HEK293 (cell line): Measurements from ENCODE around the gene VEGFB.

Source experiments
- CTCF ChIA-PET: fragments of 350-600 bp; formaldehyde crosslinking; extraction: SDS; loops from one replicate; lab custom pipeline; 2021; ENCODE audit warnings: antibody characterized with exemption; lab: Yijun Ruan, JAX
- POLR2A ChIA-PET: fragments of 300-600 bp; formaldehyde crosslinking; extraction: SDS; loops from one replicate; lab custom pipeline; 2020; ENCODE audit warnings: antibody characterized with exemption, inconsistent platforms; lab: Yijun Ruan, JAX
- H3K27ac ChIP-seq: fragments of 200-500 bp; sonication (Bioruptor generic); 2 replicates; pipeline ENCODE4 v1.5.1; 2014; ENCODE audit warnings: low read depth, low read length, control low read depth, inconsistent platforms; ENCODE audit errors: extremely low read depth
- H3K36me3 ChIP-seq, 2 experiments: fragments of 200-500 bp in 1 of 2; sonication (Bioruptor generic) in 1 of 2; 1 replicate in 1 of 2; 2 replicates in 1 of 2; pipeline ENCODE4 v1.5.1; 2014 to 2017; ENCODE audit warnings: inconsistent platforms in 2 of 2, low read length in 2 of 2; ENCODE audit not compliant: control insufficient read depth in 2 of 2, insufficient read depth in 1 of 2
- H3K4me1 ChIP-seq: fragments of 200-500 bp; sonication (Bioruptor generic); 2 replicates; pipeline ENCODE4 v1.5.1; 2014; ENCODE audit warnings: mild to moderate bottlenecking, low read length, inconsistent platforms; ENCODE audit not compliant: control insufficient read depth, insufficient read depth
- H3K4me3 ChIP-seq: 2 replicates; pipeline ENCODE4 v1.5.1; 2011; ENCODE audit warnings: low read depth, mild to moderate bottlenecking, control low read depth, low read length, moderate library complexity
- H3K9me3 ChIP-seq: fragments of 200-500 bp; sonication (Bioruptor generic); 2 replicates; pipeline ENCODE4 v1.5.1; 2014; ENCODE audit warnings: low read depth, low read length, inconsistent platforms; ENCODE audit not compliant: control insufficient read depth, insufficient read depth
- GLIS2 ChIP-seq: fragments of 450-650 bp; formaldehyde crosslinking; IDR thresholded peaks from 2 replicates; pipeline ENCODE4 v1.5.1; 2016; ENCODE audit warnings: missing biosample characterization, missing genetic modification characterization
- HOXC10 ChIP-seq: sonication (generic); formaldehyde crosslinking; IDR thresholded peaks from 2 replicates; pipeline ENCODE4 v1.8.1; 2023; ENCODE audit warnings: mild to moderate bottlenecking, missing genetic modification reagents
- IKZF3 ChIP-seq: fragments of 450-650 bp; IDR thresholded peaks from 2 replicates; pipeline ENCODE4 v1.5.0; 2018; ENCODE audit warnings: missing biosample characterization, mild to moderate bottlenecking, missing genetic modification characterization, moderate library complexity
- INSM2 ChIP-seq: fragments of 450-650 bp; formaldehyde crosslinking; IDR thresholded peaks from 2 replicates; pipeline ENCODE4 v1.5.1; 2016; ENCODE audit warnings: missing biosample characterization, missing genetic modification characterization
- PATZ1 ChIP-seq: fragments of 450-650 bp; formaldehyde crosslinking; IDR thresholded peaks from 2 replicates; pipeline ENCODE4 v1.5.1; 2016; ENCODE audit warnings: missing biosample characterization, missing genetic modification characterization
- SETDB1 ChIP-seq: IDR thresholded peaks from one replicate; pipeline ENCODE4 v1.6.1; 2017; ENCODE audit warnings: mild to moderate bottlenecking, low read length, moderate library complexity, mixed read lengths; ENCODE audit not compliant: insufficient read length
- SP7 ChIP-seq: fragments of 450-650 bp; formaldehyde crosslinking; IDR thresholded peaks from 2 replicates; pipeline ENCODE4 v1.5.1; 2016; ENCODE audit warnings: missing biosample characterization, missing genetic modification characterization
- ZFHX2 ChIP-seq: fragments of 450-650 bp; formaldehyde crosslinking; conservative IDR thresholded peaks from 2 replicates; pipeline ENCODE4 v1.5.1; 2016; ENCODE audit warnings: missing biosample characterization, missing genetic modification characterization
- ZIC2 ChIP-seq: fragments of 450-650 bp; formaldehyde crosslinking; IDR thresholded peaks from 2 replicates; pipeline ENCODE4 v1.5.1; 2016; ENCODE audit warnings: missing biosample characterization, missing genetic modification characterization
- ZNF10 ChIP-seq: fragments of 450-650 bp; formaldehyde crosslinking; IDR thresholded peaks from 2 replicates; pipeline ENCODE4 v1.5.1; 2017; ENCODE audit warnings: missing biosample characterization, missing genetic modification characterization
- ZNF157 ChIP-seq: fragments of 450-650 bp; formaldehyde crosslinking; IDR thresholded peaks from 2 replicates; pipeline ENCODE4 v1.5.1; 2016; ENCODE audit warnings: missing biosample characterization, missing genetic modification characterization
- ZNF175 ChIP-seq: fragments of 450-650 bp; formaldehyde crosslinking; IDR thresholded peaks from 2 replicates; pipeline ENCODE4 v1.5.1; 2016; ENCODE audit warnings: missing biosample characterization, missing genetic modification characterization
- ZNF221 ChIP-seq: fragments of 450-650 bp; formaldehyde crosslinking; IDR thresholded peaks from 2 replicates; pipeline ENCODE4 v1.5.1; 2017; ENCODE audit warnings: missing biosample characterization, missing genetic modification characterization, borderline replicate concordance
- ZNF274 ChIP-seq, 2 experiments: fragments of 200-500 bp in 1 of 2; fragments of 450-650 bp in 1 of 2; sonication (Bioruptor generic) in 1 of 2; formaldehyde crosslinking in 1 of 2; IDR thresholded peaks; 2 replicates each; pipeline versions ENCODE4 v1.5.1 to v1.6.1; 2014 to 2016; ENCODE audit warnings: borderline replicate concordance in 1 of 2, inconsistent platforms in 1 of 2, low read length in 1 of 2, missing biosample characterization in 1 of 2, missing genetic modification characterization in 1 of 2
- ZNF302 ChIP-seq: fragments of 450-650 bp; formaldehyde crosslinking; IDR thresholded peaks from 2 replicates; pipeline ENCODE4 v1.5.1; 2016; ENCODE audit warnings: missing biosample characterization, missing genetic modification characterization, low read depth
- ZNF391 ChIP-seq: fragments of 450-650 bp; formaldehyde crosslinking; IDR thresholded peaks from 2 replicates; pipeline ENCODE4 v1.5.1; 2016; ENCODE audit warnings: low read depth, missing biosample characterization, missing genetic modification characterization, borderline replicate concordance
- ZNF416 ChIP-seq: fragments of 450-650 bp; formaldehyde crosslinking; IDR thresholded peaks from 2 replicates; pipeline ENCODE4 v1.5.1; 2016; ENCODE audit warnings: missing biosample characterization, missing genetic modification characterization
- ZNF501 ChIP-seq: fragments of 450-650 bp; formaldehyde crosslinking; IDR thresholded peaks from 2 replicates; pipeline ENCODE4 v1.5.1; 2016; ENCODE audit warnings: missing biosample characterization, missing genetic modification characterization
- ZNF514 ChIP-seq: fragments of 450-650 bp; formaldehyde crosslinking; IDR thresholded peaks from 2 replicates; pipeline ENCODE4 v1.5.1; 2016; ENCODE audit warnings: missing biosample characterization, missing genetic modification characterization
- TF ChIP-seq, protein P1 (sequence below): fragments of 450-650 bp; formaldehyde crosslinking; conservative IDR thresholded peaks from 2 replicates; pipeline ENCODE4 v1.5.1; 2016; ENCODE audit warnings: low read depth, missing biosample characterization, missing genetic modification characterization

VEGFB gene

GRCh38 chr11:64202992-64203391 lies 31.4 kb upstream of the VEGFB start:
- no peak for TF ChIP-seq IKZF3 (tag by site-specific recombination)
- TF ChIP-seq GLIS2 = 0 out of 2 replicates have a peak, but pooled peaks have one; percentile 20
- TF ChIP-seq, all 188 proteins: peak for 1
- Histone ChIP-seq H3K27ac (no peak overlapping the region), H3K4me3 (no peak overlapping the region), H3K36me3 (peaks cover 17 to 86% of the 10 kb centered on the region in 2 experiments; a peak in 2 of 3 replicates), H3K4me1 (0 out of 2 replicates have a peak, but pooled peaks cover 8% of the 10 kb centered on the region), H3K9me3 (no peaks in the 10 kb centered on the region)
- ChIA-PET CTCF (interaction anchor here (1.0 to 4.7 kb wide), 4 partner anchors 14 to 151 kb away, joined by 7 to 31 read pairs (median 14); partner anchors contain the start of gene STIP1), POLR2A (interaction anchor here (0.6 to 1.5 kb wide), 3 partner anchors 23 to 96 kb away, joined by 3 to 5 read pairs (median 4); partner anchors contain the start of genes NUDT22 and TRPT1)

- Histone ChIP-seq H3K9me3 (no peaks in the 10 kb centered on the region), H3K27ac (peak overlapping the region; percentile 55; the same call in 1 of the 2 replicates), H3K4me1 (0 out of 2 replicates have a peak, but pooled peaks cover 8% of the 10 kb centered on the region), H3K4me3 (no peak overlapping the region)
- POLR2A ChIA-PET = interaction anchor here (0.6 to 4.7 kb wide), 9 partner anchors 18 to 110 kb away, joined by 3 to 32 read pairs (median 5); partner anchors contain the start of genes NUDT22, STIP1 and TRPT1
- no peak for TF ChIP-seq ZIC2 (tag by site-specific recombination)
- no peak for TF ChIP-seq SP7 (tag by site-specific recombination)
- no peak for TF ChIP-seq ZNF391 (tag by site-specific recombination)
- TF ChIP-seq ZNF416 (tag by site-specific recombination) = no peak
- no peak for TF ChIP-seq ZNF302 (tag by site-specific recombination)
- TF ChIP-seq, all 188 proteins: peak for 0
- H3K36me3 ChIP-seq = peaks cover 11 to 80% of the 10 kb centered on the region in 2 experiments; a peak in 2 of 3 replicates
- CTCF ChIA-PET = interaction anchor here (0.6 to 4.7 kb wide), 17 partner anchors 8 to 420 kb away, joined by 3 to 78 read pairs (median 8); partner anchors contain the start of genes CATSPERZ, FKBP2, NUDT22 and PLCB3
Observed at GRCh38 chr11:64203421-64204079, 30.8 kb upstream of the VEGFB start.

GRCh38 chr11:64204080-64204440 lies 30.3 kb upstream of the VEGFB start:
- 0 out of 2 replicates have a peak, but pooled peaks cover 8% of the 10 kb centered on the region for H3K4me1 ChIP-seq
- H3K9me3 ChIP-seq = no peaks in the 10 kb centered on the region
- peak overlapping the region; percentile 55 for H3K27ac ChIP-seq
- peaks cover 8 to 76% of the 10 kb centered on the region in 2 experiments; a peak in 2 of 3 replicates for H3K36me3 ChIP-seq
- CTCF ChIA-PET = interaction anchor here (0.6 to 4.7 kb wide), 29 partner anchors 8 to 449 kb away, joined by 3 to 78 read pairs (median 5); partner anchors contain the start of genes BAD, CATSPERZ, FKBP2 and NUDT22
- POLR2A ChIA-PET = interaction anchor here (0.6 to 4.7 kb wide), 19 partner anchors 8 to 916 kb away, joined by 3 to 32 read pairs (median 5); partner anchors contain the start of genes BAD, ESRRA, FKBP2 and NUDT22
- no peak overlapping the region for H3K4me3 ChIP-seq
- TF ChIP-seq ZNF221 (no peak), INSM2 (tag by site-specific recombination) (no peak), ZNF10 (no peak), ZNF274 (IDR thresholded peaks at IDR 0.05; ENCODE audit: low read length) (no peak), ZNF274 (tag by site-specific recombination; IDR thresholded peaks at IDR 0.05; ENCODE audit: borderline replicate concordance) (no peak), ZNF501 (no peak), ZNF157 (tag by site-specific recombination) (no peak), SETDB1 (no peak), ZFHX2 (tag by site-specific recombination) (no peak), ZNF175 (tag by site-specific recombination) (no peak), SP7 (tag by site-specific recombination) (no peak), ZNF514 (tag by site-specific recombination) (no peak), PATZ1 (tag by site-specific recombination) (no peak), HOXC10 (CRISPR knock-in tag) (no peak)
- TF ChIP-seq, protein P1, sequence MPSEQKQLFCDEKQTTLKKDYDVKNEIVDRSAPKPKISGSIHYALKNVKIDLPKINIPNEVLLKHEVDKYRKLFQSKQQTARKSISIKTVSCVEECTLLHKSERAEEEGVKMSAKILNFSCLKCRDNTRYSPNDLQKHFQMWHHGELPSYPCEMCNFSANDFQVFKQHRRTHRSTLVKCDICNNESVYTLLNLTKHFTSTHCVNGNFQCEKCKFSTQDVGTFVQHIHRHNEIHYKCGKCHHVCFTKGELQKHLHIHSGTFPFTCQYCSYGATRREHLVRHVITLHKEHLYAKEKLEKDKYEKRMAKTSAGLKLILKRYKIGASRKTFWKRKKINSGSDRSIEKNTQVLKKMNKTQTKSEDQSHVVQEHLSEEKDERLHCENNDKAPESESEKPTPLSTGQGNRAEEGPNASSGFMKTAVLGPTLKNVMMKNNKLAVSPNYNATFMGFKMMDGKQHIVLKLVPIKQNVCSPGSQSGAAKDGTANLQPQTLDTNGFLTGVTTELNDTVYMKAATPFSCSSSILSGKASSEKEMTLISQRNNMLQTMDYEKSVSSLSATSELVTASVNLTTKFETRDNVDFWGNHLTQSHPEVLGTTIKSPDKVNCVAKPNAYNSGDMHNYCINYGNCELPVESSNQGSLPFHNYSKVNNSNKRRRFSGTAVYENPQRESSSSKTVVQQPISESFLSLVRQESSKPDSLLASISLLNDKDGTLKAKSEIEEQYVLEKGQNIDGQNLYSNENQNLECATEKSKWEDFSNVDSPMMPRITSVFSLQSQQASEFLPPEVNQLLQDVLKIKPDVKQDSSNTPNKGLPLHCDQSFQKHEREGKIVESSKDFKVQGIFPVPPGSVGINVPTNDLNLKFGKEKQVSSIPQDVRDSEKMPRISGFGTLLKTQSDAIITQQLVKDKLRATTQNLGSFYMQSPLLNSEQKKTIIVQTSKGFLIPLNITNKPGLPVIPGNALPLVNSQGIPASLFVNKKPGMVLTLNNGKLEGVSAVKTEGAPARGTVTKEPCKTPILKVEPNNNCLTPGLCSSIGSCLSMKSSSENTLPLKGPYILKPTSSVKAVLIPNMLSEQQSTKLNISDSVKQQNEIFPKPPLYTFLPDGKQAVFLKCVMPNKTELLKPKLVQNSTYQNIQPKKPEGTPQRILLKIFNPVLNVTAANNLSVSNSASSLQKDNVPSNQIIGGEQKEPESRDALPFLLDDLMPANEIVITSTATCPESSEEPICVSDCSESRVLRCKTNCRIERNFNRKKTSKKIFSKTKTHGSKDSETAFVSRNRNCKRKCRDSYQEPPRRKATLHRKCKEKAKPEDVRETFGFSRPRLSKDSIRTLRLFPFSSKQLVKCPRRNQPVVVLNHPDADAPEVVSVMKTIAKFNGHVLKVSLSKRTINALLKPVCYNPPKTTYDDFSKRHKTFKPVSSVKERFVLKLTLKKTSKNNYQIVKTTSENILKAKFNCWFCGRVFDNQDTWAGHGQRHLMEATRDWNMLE = no peak
